WTC11 (cell line): ENCODE measurements around the gene EEF2K. TPM values are rescaled to one million over a fixed set of nuclear protein-coding genes. Genes with fewer than 3 reads are reported as not detected.

Experiments
- ATAC-seq: fragments of 200-7000 bp; cut with Tn5 transposase; 2 replicates; pipeline ENCODE4 v1.10.0; 2021; ENCODE audit warnings: mild to moderate bottlenecking, moderate library complexity
- CTCF ChIA-PET: fragments of 300-600 bp; sonication (Branson Sonifier 250); formaldehyde crosslinking; loops from one replicate; lab custom pipeline; 2021; ENCODE audit warnings: antibody characterized with exemption; lab: Charles Lee
- POLR2A ChIA-PET: fragments of 350-600 bp; sonication (Branson Sonifier 250); formaldehyde crosslinking; loops from one replicate; lab custom pipeline; 2021; ENCODE audit warnings: antibody characterized with exemption; lab: Charles Lee
- DNase-seq: peaks from one replicate; pipeline ENCODE4 v3.0.0; 2021; ENCODE audit warnings: low spot score
- H3K27ac Mint-ChIP-seq: 2 replicates; pipeline ENCODE4 v1.8.0; 2021; ENCODE audit warnings: mixed read lengths
- H3K27me3 Mint-ChIP-seq: 2 replicates; pipeline ENCODE4 v1.8.0; 2021; ENCODE audit warnings: low read depth, mild to moderate bottlenecking, moderate library complexity, mixed read lengths
- H3K36me3 Mint-ChIP-seq: 2 replicates; pipeline ENCODE4 v1.8.0; 2021; ENCODE audit warnings: mixed read lengths
- H3K4me1 Mint-ChIP-seq: 2 replicates; pipeline ENCODE4 v1.8.0; 2022; ENCODE audit warnings: mixed read lengths
- H3K4me3 Mint-ChIP-seq: 2 replicates; pipeline ENCODE4 v1.8.0; 2021; ENCODE audit warnings: mild to moderate bottlenecking, moderate library complexity, mixed read lengths
- H3K9me3 Mint-ChIP-seq: 2 replicates; pipeline ENCODE4 v1.8.0; 2021; ENCODE audit warnings: mixed read lengths
- ARID4B ChIP-seq: sonication (generic); formaldehyde crosslinking; IDR thresholded peaks from 2 replicates; pipeline ENCODE4 v1.8.0; 2023; ENCODE audit warnings: missing genetic modification reagents, mild to moderate bottlenecking, borderline replicate concordance
- ATF1 ChIP-seq: sonication (generic); formaldehyde crosslinking; IDR thresholded peaks from 2 replicates; pipeline ENCODE4 v1.8.1; 2023; ENCODE audit warnings: mild to moderate bottlenecking, moderate library complexity, missing genetic modification reagents
- CDX4 ChIP-seq: fragments of 250-450 bp; sonication (Bioruptor Pico); IDR thresholded peaks from 2 replicates; pipeline ENCODE4 v1.9.0; 2021; ENCODE audit warnings: moderate library complexity, mild to moderate bottlenecking, inconsistent platforms, borderline replicate concordance
- CREB1 ChIP-seq: sonication (generic); formaldehyde crosslinking; IDR thresholded peaks from 2 replicates; pipeline ENCODE4 v1.8.0; 2023; ENCODE audit warnings: mild to moderate bottlenecking, missing genetic modification reagents
- CREM ChIP-seq: sonication (generic); formaldehyde crosslinking; IDR thresholded peaks from 2 replicates; pipeline ENCODE4 v1.8.1; 2022; ENCODE audit warnings: mild to moderate bottlenecking, missing genetic modification reagents, moderate library complexity
- EMX1 ChIP-seq: fragments of 250-450 bp; sonication (Bioruptor Pico); IDR thresholded peaks from 2 replicates; pipeline ENCODE4 v1.8.0; 2021; ENCODE audit warnings: mild to moderate bottlenecking
- FOXJ3 ChIP-seq: sonication (generic); formaldehyde crosslinking; IDR thresholded peaks from 2 replicates; pipeline ENCODE4 v1.9.0; 2021; ENCODE audit warnings: missing genetic modification reagents, mild to moderate bottlenecking, borderline replicate concordance
- FOXP1 ChIP-seq: sonication (generic); formaldehyde crosslinking; IDR thresholded peaks from 2 replicates; pipeline ENCODE4 v1.8.0; 2022; ENCODE audit warnings: missing genetic modification reagents, mild to moderate bottlenecking, moderate library complexity, borderline replicate concordance
- FOXP4 ChIP-seq: sonication (generic); formaldehyde crosslinking; IDR thresholded peaks from 2 replicates; pipeline ENCODE4 v1.8.0; 2022; ENCODE audit warnings: mild to moderate bottlenecking, missing genetic modification reagents
- GRHL2 ChIP-seq: fragments of 250-450 bp; sonication (Bioruptor Pico); IDR thresholded peaks from 2 replicates; pipeline ENCODE4 v1.8.0; 2022; ENCODE audit warnings: mild to moderate bottlenecking, moderate library complexity; ENCODE audit not compliant: insufficient replicate concordance, severe bottlenecking
- JUN ChIP-seq: sonication (generic); formaldehyde crosslinking; IDR thresholded peaks from 2 replicates; pipeline ENCODE4 v1.8.0; 2023; ENCODE audit warnings: mild to moderate bottlenecking, missing genetic modification reagents
- MYBL2 ChIP-seq: sonication (generic); formaldehyde crosslinking; IDR thresholded peaks from 2 replicates; pipeline ENCODE4 v1.8.1; 2023; ENCODE audit warnings: mild to moderate bottlenecking, moderate library complexity, missing genetic modification reagents
- OVOL2 ChIP-seq: fragments of 250-450 bp; sonication (Bioruptor Pico); IDR thresholded peaks from 2 replicates; pipeline ENCODE4 v1.9.0; 2021; ENCODE audit warnings: mild to moderate bottlenecking, borderline replicate concordance
- RELA ChIP-seq: sonication (generic); formaldehyde crosslinking; IDR thresholded peaks from 2 replicates; pipeline ENCODE4 v1.8.1; 2022; ENCODE audit warnings: missing genetic modification reagents, mild to moderate bottlenecking, borderline replicate concordance
- SMAD4 ChIP-seq: sonication (generic); formaldehyde crosslinking; IDR thresholded peaks from 2 replicates; pipeline ENCODE4 v1.8.0; 2022; ENCODE audit warnings: mild to moderate bottlenecking, missing genetic modification reagents
- STAT6 ChIP-seq: sonication (generic); formaldehyde crosslinking; conservative IDR thresholded peaks from 2 replicates; pipeline ENCODE4 v1.8.1; 2023; ENCODE audit warnings: mild to moderate bottlenecking, low read depth, missing genetic modification reagents, moderate library complexity
- ZNF138 ChIP-seq: sonication (generic); formaldehyde crosslinking; conservative IDR thresholded peaks from 2 replicates; pipeline ENCODE4 v1.8.1; 2022; ENCODE audit warnings: mild to moderate bottlenecking, moderate library complexity, missing genetic modification reagents
- ZNF219 ChIP-seq: sonication (generic); formaldehyde crosslinking; IDR thresholded peaks from 2 replicates; pipeline ENCODE4 v1.8.0; 2023; ENCODE audit warnings: missing genetic modification reagents, mild to moderate bottlenecking, borderline replicate concordance
- ZNF263 ChIP-seq: sonication (generic); formaldehyde crosslinking; IDR thresholded peaks from 2 replicates; pipeline ENCODE4 v1.8.1; 2022; ENCODE audit warnings: low read depth, mild to moderate bottlenecking, moderate library complexity, missing genetic modification reagents
- ZNF396 ChIP-seq: fragments of 250-450 bp; sonication (Bioruptor Pico); IDR thresholded peaks from 2 replicates; pipeline ENCODE4 v1.8.0; 2021; ENCODE audit warnings: mild to moderate bottlenecking, moderate library complexity, borderline replicate concordance
- ZNF512 ChIP-seq: sonication (generic); formaldehyde crosslinking; IDR thresholded peaks from 2 replicates; pipeline ENCODE4 v1.8.1; 2022; ENCODE audit warnings: missing genetic modification reagents, borderline replicate concordance
- ZSCAN18 ChIP-seq: fragments of 250-450 bp; sonication (Bioruptor Pico); IDR thresholded peaks from 2 replicates; pipeline ENCODE4 v2.1.2; 2022; ENCODE audit warnings: mild to moderate bottlenecking, moderate library complexity
- total RNA-seq: library from RNA; stranded (reverse); gene quantifications from 3 replicates; pipeline ENCODE4 v1.2.3, GENCODE V29; 2021

EEF2K gene
- total RNA-seq, 1 experiment from 2014 or later, result 26.7 TPM

GRCh38 chr16:22202261-22202637, 3.8 kb upstream of the EEF2K start:
- H3K27ac Mint-ChIP-seq, result no peak overlapping the region
- no peak for DNase-seq
- H3K4me1 Mint-ChIP-seq, result peaks cover 10% of the 10 kb centered on the region
- H3K9me3 Mint-ChIP-seq, result peaks cover 4% of the 10 kb centered on the region; the same call in 1 of the 2 replicates
- no peaks in the 10 kb centered on the region for H3K36me3 Mint-ChIP-seq
- no peak overlapping the region for H3K4me3 Mint-ChIP-seq
- no peaks in the 10 kb centered on the region for H3K27me3 Mint-ChIP-seq
- POLR2A ChIA-PET, result no interaction called here
- TF ChIP-seq ZNF138 (no peak), CREM (CRISPR knock-in tag) (no peak), MYBL2 (CRISPR knock-in tag) (no peak), GRHL2 (CRISPR knock-in tag) (no peak), ZNF219 (CRISPR knock-in tag) (no peak), ZNF512 (CRISPR knock-in tag) (no peak), FOXP4 (CRISPR knock-in tag) (no peak), ATF1 (CRISPR knock-in tag) (no peak), RELA (CRISPR knock-in tag) (no peak), EMX1 (CRISPR knock-in tag) (no peak), FOXJ3 (CRISPR knock-in tag) (no peak), SMAD4 (no peak), ZSCAN18 (CRISPR knock-in tag) (no peak), ZNF263 (CRISPR knock-in tag) (no peak), OVOL2 (CRISPR knock-in tag) (no peak), ZNF396 (no peak), CDX4 (no peak), JUN (no peak), FOXP1 (CRISPR knock-in tag) (no peak), CREB1 (CRISPR knock-in tag) (no peak)
- CTCF ChIA-PET, result interaction anchor here (1.0 kb wide), 2 partner anchors 18 to 23 kb away, joined by 3 to 4 read pairs; no protein-coding TSS in a partner anchor
- ATAC-seq, result no peak

GRCh38 chr16:22203091-22203490, 3.0 kb upstream of the EEF2K start:
- ATAC-seq (no peak), DNase-seq (no peak)
- peaks cover 18% of the 10 kb centered on the region for H3K4me1 Mint-ChIP-seq
- POLR2A ChIA-PET, result no interaction called here
- CTCF ChIA-PET, result interaction anchor here (0.6 to 1.6 kb wide), 2 partner anchors 17 to 97 kb away, joined by 4 read pairs; no protein-coding TSS in a partner anchor
- H3K27me3 Mint-ChIP-seq, result no peaks in the 10 kb centered on the region
- no peaks in the 10 kb centered on the region for H3K36me3 Mint-ChIP-seq
- no peak overlapping the region for H3K27ac Mint-ChIP-seq
- H3K4me3 Mint-ChIP-seq, result no peak overlapping the region
- peaks cover 4% of the 10 kb centered on the region; the same call in 1 of the 2 replicates for H3K9me3 Mint-ChIP-seq
- TF ChIP-seq STAT6 (CRISPR knock-in tag) (no peak), ARID4B (no peak)
